Measurements from ENCODE around the gene FAM216A. TPM values are rescaled to one million over a fixed set of nuclear protein-coding genes. Genes with fewer than 3 reads are reported as not detected.
"Not testable (repeated sequence)": the region's sequence is repeated elsewhere in the genome, so short reads cannot be mapped to it uniquely, and the experiment has no call there.

FAM216A gene, protein sequence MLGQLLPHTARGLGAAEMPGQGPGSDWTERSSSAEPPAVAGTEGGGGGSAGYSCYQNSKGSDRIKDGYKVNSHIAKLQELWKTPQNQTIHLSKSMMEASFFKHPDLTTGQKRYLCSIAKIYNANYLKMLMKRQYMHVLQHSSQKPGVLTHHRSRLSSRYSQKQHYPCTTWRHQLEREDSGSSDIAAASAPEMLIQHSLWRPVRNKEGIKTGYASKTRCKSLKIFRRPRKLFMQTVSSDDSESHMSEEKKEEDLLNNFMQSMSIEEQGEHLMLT
- total RNA-seq (10 to 100 TPM in 1 of 4 donors, 1 to 10 TPM in 3; 7.5 to 13.0 (median 8.3) TPM), polyA plus RNA-seq (1 to 10 TPM; 1.6 to 5.7 (median 2.4) TPM)

DNA sequence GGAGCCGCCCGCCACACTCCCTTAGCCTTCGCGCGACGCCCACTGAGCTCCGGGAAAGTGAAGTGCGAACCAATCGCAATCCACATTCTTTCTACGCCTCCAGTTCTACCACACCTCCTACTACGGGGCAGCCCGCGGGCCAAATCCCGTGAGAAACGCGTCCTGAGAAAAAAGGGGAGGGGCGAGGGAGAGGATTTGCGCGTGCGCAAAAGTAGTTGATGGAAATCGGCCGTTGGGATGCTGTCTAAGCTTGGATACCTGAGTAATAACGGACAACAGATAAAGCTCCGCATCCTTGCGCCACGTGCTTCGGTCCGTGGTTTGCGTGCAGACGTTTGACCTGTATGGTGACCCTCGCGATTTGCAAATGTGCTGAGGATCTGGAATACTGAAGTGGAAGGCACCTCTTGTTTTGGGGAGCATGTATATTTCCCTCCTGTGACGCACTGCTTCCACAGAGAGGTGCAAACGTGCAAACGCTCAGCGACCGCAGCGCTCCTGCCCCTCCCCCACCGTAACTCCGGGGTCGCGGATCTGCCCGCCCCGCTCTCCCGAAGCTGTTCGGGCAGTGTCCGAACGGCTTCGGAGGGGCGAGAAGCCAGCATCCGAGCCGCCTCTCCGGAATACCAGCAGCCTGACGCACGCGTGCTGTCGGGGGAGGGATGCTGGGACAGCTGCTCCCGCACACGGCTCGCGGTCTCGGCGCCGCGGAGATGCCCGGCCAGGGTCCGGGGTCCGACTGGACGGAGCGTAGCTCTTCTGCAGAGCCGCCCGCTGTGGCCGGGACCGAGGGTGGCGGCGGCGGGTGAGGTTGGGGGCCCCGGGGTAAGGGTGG is at the start of gene FAM216A, which contains the start of gene GPN3:
FAM216A (plus strand) TSS at position 632 of the 835 bp plus-strand sequence; CDS start at position 663, 31 bp downstream.
GPN3 (minus strand) TSS at position 44 of the 835 bp plus-strand sequence. CDS start 54 bp downstream, outside the sequence.
- Histone ChIP-seq H3K27ac (peak within 1 kb of the TSS; percentile 96 to 99 (median 98)), H3K4me3 (peak within 1 kb of the TSS; percentile 66 to 94 (median 78)), H3K9me3 (no peaks in the 10 kb centered on the region), H3K27me3 (no peaks in the 10 kb centered on the region), H3K36me3 (peaks cover 0 to 14% (median 3%) of the 10 kb centered on the region in 4 donors), H3K4me1 (peaks cover 0 to 35% (median 23%) of the 10 kb centered on the region in 4 donors)
- TF ChIP-seq POLR2A (IDR thresholded peaks at IDR 0.05) (peak in 1 of 2 donors; percentile 48), EP300 (IDR thresholded peaks at IDR 0.05) (peak in 1 of 4 donors; percentile 75), CTCF (IDR thresholded peaks at IDR 0.05) (no peak), POLR2AphosphoS5 (IDR thresholded peaks at IDR 0.05) (peak; percentile 88 to 97 (median 94))
- WGBS, 2 donors = 0% methylated on average over 78 of the region's 78 CpGs
- DNase-seq = peak; percentile 98
- intact Hi-C loops (cut with DNase I) = loop anchor here (1.0 to 5.0 kb wide), 3 partner anchors 33 to 419 kb away; no protein-coding TSS in a partner anchor

- H3K4me3 ChIP-seq; H3K27me3 ChIP-seq; H3K36me3 ChIP-seq; DNase-seq; H3K4me1 ChIP-seq; H3K9me3 ChIP-seq; intact Hi-C loops (cut with DNase I): not testable (repeated sequence)
- WGBS, 2 donors = 90 to 93% methylated on average over 1 of the region's 1 CpG
- peak overlapping the region in 1 of 4 donors; percentile 55 for H3K27ac ChIP-seq
Observed at GRCh38 chr12:110420644-110421043, 48.0 kb upstream of the FAM216A start.

- Histone ChIP-seq H3K4me1 (peaks cover 0 to 9% (median 3%) of the 10 kb centered on the region in 4 donors), H3K27ac (peak overlapping the region in 2 of 4 donors; percentile 14 to 55), H3K4me3 (no peak overlapping the region), H3K36me3 (no peaks in the 10 kb centered on the region), H3K9me3 (no peaks in the 10 kb centered on the region), H3K27me3 (no peaks in the 10 kb centered on the region)
- intact Hi-C loops (cut with DNase I) = no loop called here
- WGBS, 2 donors = 53 to 56% methylated on average over 3 of the region's 3 CpGs
- no peak for DNase-seq
- no peak for TF ChIP-seq POLR2AphosphoS5 (IDR thresholded peaks at IDR 0.05)
- no peak for TF ChIP-seq POLR2A (IDR thresholded peaks at IDR 0.05)
- TF ChIP-seq CTCF (IDR thresholded peaks at IDR 0.05) = no peak
- no peak for TF ChIP-seq EP300 (IDR thresholded peaks at IDR 0.05)
Observed at GRCh38 chr12:110421159-110421661, 47.4 kb upstream of the FAM216A start.

- Histone ChIP-seq H3K27me3 (no peaks in the 10 kb centered on the region), H3K9me3 (no peaks in the 10 kb centered on the region), H3K36me3 (no peaks in the 10 kb centered on the region), H3K27ac (peak overlapping the region in 3 of 4 donors; percentile 14 to 68 (median 55)), H3K4me1 (peaks cover 0 to 9% (median 3%) of the 10 kb centered on the region in 4 donors), H3K4me3 (no peak overlapping the region)
- 81 to 82% methylated on average over 4 of the region's 4 CpGs for WGBS, 2 donors
- TF ChIP-seq POLR2A (IDR thresholded peaks at IDR 0.05) = no peak
- no peak for TF ChIP-seq EP300 (IDR thresholded peaks at IDR 0.05)
- TF ChIP-seq CTCF (IDR thresholded peaks at IDR 0.05) = no peak
- TF ChIP-seq POLR2AphosphoS5 (IDR thresholded peaks at IDR 0.05) = no peak
- intact Hi-C loops (cut with DNase I) = no loop called here
- DNase-seq = no peak
Observed at GRCh38 chr12:110421701-110422100, 46.9 kb upstream of the FAM216A start.

All from sigmoid colon (tissue), 7 donors.